HepG2 (cell line): Measurements from ENCODE around the gene NPBWR2. TPM values are rescaled to one million over a fixed set of nuclear protein-coding genes. Genes with fewer than 3 reads are reported as not detected.
A peak's percentile ranks its signal among the peaks of the same experiment; 100 is the strongest.

ENCODE experiments used
- ARID4A ChIP-seq: sonication (generic); formaldehyde crosslinking; IDR thresholded peaks from 2 replicates; pipeline ENCODE4 v1.5.0; 2020; ENCODE audit warnings: mild to moderate bottlenecking, missing genetic modification reagents, borderline replicate concordance
- DRAP1 ChIP-seq: IDR thresholded peaks from 2 replicates; pipeline ENCODE4 v1.6.1; 2016; ENCODE audit warnings: missing genetic modification reagents, missing compliant biosample characterization
- GLI4 ChIP-seq: sonication (generic); formaldehyde crosslinking; IDR thresholded peaks from 2 replicates; pipeline ENCODE4 v1.5.1; 2020; ENCODE audit warnings: missing genetic modification reagents, mild to moderate bottlenecking, moderate library complexity, borderline replicate concordance
- HOXA7 ChIP-seq: sonication (generic); formaldehyde crosslinking; IDR thresholded peaks from 2 replicates; pipeline ENCODE4 v1.8.1; 2022; ENCODE audit warnings: mild to moderate bottlenecking, missing genetic modification reagents, moderate library complexity
- KDM6A ChIP-seq: IDR thresholded peaks from 2 replicates; pipeline ENCODE4 v1.6.1; 2016; ENCODE audit warnings: low read depth
- PREB ChIP-seq: sonication (generic); formaldehyde crosslinking; IDR thresholded peaks from 2 replicates; pipeline ENCODE4 v1.4.0; 2020; ENCODE audit warnings: missing genetic modification reagents
- SAP130 ChIP-seq: IDR thresholded peaks from 2 replicates; pipeline ENCODE4 v1.6.1; 2016; ENCODE audit warnings: low read depth
- THAP7 ChIP-seq: sonication (generic); formaldehyde crosslinking; IDR thresholded peaks from 2 replicates; pipeline ENCODE4 v1.8.1; 2023; ENCODE audit warnings: mild to moderate bottlenecking, missing genetic modification reagents
- ZNF234 ChIP-seq: sonication (generic); formaldehyde crosslinking; conservative IDR thresholded peaks from 2 replicates; pipeline ENCODE4 v1.5.1; 2020; ENCODE audit warnings: mild to moderate bottlenecking, missing genetic modification reagents
- ZNF260 ChIP-seq: sonication (generic); formaldehyde crosslinking; IDR thresholded peaks from 2 replicates; pipeline ENCODE4 v1.4.0; 2020; ENCODE audit warnings: missing genetic modification reagents, low read depth, mild to moderate bottlenecking, borderline replicate concordance
- ZNF337 ChIP-seq: sonication (generic); formaldehyde crosslinking; IDR thresholded peaks from 2 replicates; pipeline ENCODE4 v1.5.1; 2020; ENCODE audit warnings: missing genetic modification reagents, low read depth, mild to moderate bottlenecking, borderline replicate concordance
- ZNF609 ChIP-seq: sonication (generic); formaldehyde crosslinking; IDR thresholded peaks from 2 replicates; pipeline ENCODE4 v1.4.0; 2020; ENCODE audit warnings: mild to moderate bottlenecking, missing genetic modification reagents, borderline replicate concordance
- ZNF619 ChIP-seq: sonication (generic); formaldehyde crosslinking; IDR thresholded peaks from 2 replicates; pipeline ENCODE4 v1.4.0; 2020; ENCODE audit warnings: mild to moderate bottlenecking, missing genetic modification reagents
- ZNF674 ChIP-seq: sonication (generic); formaldehyde crosslinking; IDR thresholded peaks from 2 replicates; pipeline ENCODE4 v1.5.0; 2020; ENCODE audit warnings: low read depth, mild to moderate bottlenecking, missing genetic modification reagents
- ZNF713 ChIP-seq: sonication (generic); formaldehyde crosslinking; IDR thresholded peaks from 2 replicates; pipeline ENCODE4 v1.4.0; 2020; ENCODE audit warnings: mild to moderate bottlenecking, missing genetic modification reagents
- ZNF816 ChIP-seq: sonication (generic); formaldehyde crosslinking; IDR thresholded peaks from 2 replicates; pipeline ENCODE4 v1.8.0; 2022; ENCODE audit warnings: missing genetic modification reagents, mild to moderate bottlenecking, borderline replicate concordance
- ZSCAN31 ChIP-seq: sonication (generic); formaldehyde crosslinking; IDR thresholded peaks from 2 replicates; pipeline ENCODE4 v1.5.0; 2020; ENCODE audit warnings: low read depth, mild to moderate bottlenecking, missing genetic modification reagents
- polyA plus RNA-seq, 8 experiments: library from polyadenylated mRNA; depleted of rRNA in 3 of 8; stranded (reverse) in 7 of 8; unstranded in 1 of 8; fragments of >200 nt; fragmentation: Illumina TruSeq in 4 of 8; extraction: Trizol in 4 of 8; gene quantifications; 2 replicates each; pipeline versions ENCODE4 v1.2.1 to v1.2.3, GENCODE V29; 2011 to 2016; ENCODE audit warnings: low read depth in 4 of 8, missing spikeins in 1 of 8, mixed read lengths in 1 of 8; ENCODE audit not compliant: insufficient read depth in 1 of 8
- total RNA-seq, 5 experiments: library from RNA; depleted of rRNA; stranded (reverse); fragments of >200 nt; fragmentation: Illumina TruSeq; extraction: Trizol; gene quantifications; 2 replicates each; pipeline ENCODE4 v1.2.3, GENCODE V29; 2016; ENCODE audit warnings: low read depth in 1 of 5

NPBWR2 gene
- total and polyA plus RNA-seq, 2 of the 13 experiments (the other 11 are each of a cell fraction or from before 2014, with no cell fraction given) = not detected

- TF ChIP-seq ZNF674 (0 out of 2 replicates have a peak, but pooled peaks have one; percentile 3), HOXA7 (no peak), ZNF713 (CRISPR knock-in tag) (no peak), ZNF260 (CRISPR knock-in tag) (no peak), ARID4A (CRISPR knock-in tag) (no peak; the same call in none of the 2 replicates), DRAP1 (CRISPR knock-in tag) (peak; percentile 20; the same call in 1 of the 2 replicates), PREB (CRISPR knock-in tag) (peak; percentile 47; the same call in 1 of the 2 replicates), KDM6A (no peak; the same call in 1 of the 2 replicates), ZNF816 (CRISPR knock-in tag) (no peak), THAP7 (CRISPR knock-in tag) (no peak), GLI4 (CRISPR knock-in tag) (no peak), ZNF609 (CRISPR knock-in tag) (no peak; the same call in 1 of the 2 replicates), ZSCAN31 (CRISPR knock-in tag) (no peak), ZNF337 (CRISPR knock-in tag) (no peak), ZNF234 (peak; percentile 16), SAP130 (CRISPR knock-in tag) (peak; percentile 68), ZNF619 (CRISPR knock-in tag) (peak; percentile 11; the same call in 1 of the 2 replicates)
Measured at GRCh38 chr20:64063389-64064144, 43.8 kb downstream of the NPBWR2 start (continued).
